Mesodermal cell (in vitro differentiated cells): ENCODE measurements around the gene MEN1.

ENCODE experiments used
- H3K27ac ChIP-seq: 2 replicates; pipeline ENCODE4 v1.7.0; 2013; ENCODE audit warnings: mild to moderate bottlenecking, low read depth, low read length, moderate library complexity; ENCODE audit not compliant: severe bottlenecking
- H3K36me3 ChIP-seq: 2 replicates; pipeline ENCODE4 v1.7.1; 2013; ENCODE audit warnings: mild to moderate bottlenecking, low read length, moderate library complexity; ENCODE audit not compliant: control insufficient read depth, insufficient read depth
- H3K4me1 ChIP-seq: one replicate; pipeline ENCODE4 v1.7.1; 2013; ENCODE audit warnings: mild to moderate bottlenecking, low read length; ENCODE audit not compliant: insufficient read depth, control insufficient read depth, poor library complexity, severe bottlenecking
- H3K4me3 ChIP-seq: 2 replicates; pipeline ENCODE4 v1.7.0; 2013; ENCODE audit warnings: low read length, control low read depth, mild to moderate bottlenecking; ENCODE audit not compliant: insufficient read depth, poor library complexity, severe bottlenecking; ENCODE audit errors: extremely low read depth
- H3K9me3 ChIP-seq: 2 replicates; pipeline ENCODE4 v1.7.1; 2013; ENCODE audit warnings: mild to moderate bottlenecking, low read length, moderate library complexity; ENCODE audit not compliant: control insufficient read depth
- whole genome bisulfite sequencing, 2 experiments: methylation state at CpG; one replicate each; pipeline ENCODE4 v1.1.5; 2013; ENCODE audit warnings: missing lambda C conversion rate in 2 of 2; ENCODE audit not compliant: insufficient coverage in 2 of 2; 5-methylcytosine and 5-hydroxymethylcytosine counted together

Gene MEN1

DNA sequence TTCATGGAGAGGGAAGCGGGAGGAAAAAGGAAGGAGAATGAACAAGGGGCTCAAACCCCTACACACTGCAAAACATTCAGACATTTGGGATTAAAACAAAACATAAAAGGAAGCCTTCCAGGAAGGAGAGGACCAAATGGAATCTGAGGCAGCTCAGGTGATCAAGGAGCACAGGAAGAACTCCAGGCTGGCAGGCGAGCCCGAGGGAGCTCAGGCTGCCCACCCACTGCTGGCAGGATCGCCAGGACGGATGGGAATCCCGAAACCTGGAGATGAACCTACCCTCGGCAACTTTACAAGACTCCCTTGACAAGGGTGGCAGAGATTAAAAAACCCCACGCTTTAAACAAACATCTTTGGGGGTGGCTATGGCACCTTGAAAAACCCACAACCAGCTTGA lies 45.6 kb downstream of the MEN1 start:
- 95% methylated on average over 4 to 7 of the region's 8 CpGs for WGBS, 2 experiments
- Histone ChIP-seq H3K27ac (peak overlapping the region; percentile 72), H3K4me3 (no peak overlapping the region), H3K4me1 (peaks cover 49% of the 10 kb centered on the region), H3K9me3 (no peaks in the 10 kb centered on the region), H3K36me3 (peaks cover 76% of the 10 kb centered on the region)

DNA sequence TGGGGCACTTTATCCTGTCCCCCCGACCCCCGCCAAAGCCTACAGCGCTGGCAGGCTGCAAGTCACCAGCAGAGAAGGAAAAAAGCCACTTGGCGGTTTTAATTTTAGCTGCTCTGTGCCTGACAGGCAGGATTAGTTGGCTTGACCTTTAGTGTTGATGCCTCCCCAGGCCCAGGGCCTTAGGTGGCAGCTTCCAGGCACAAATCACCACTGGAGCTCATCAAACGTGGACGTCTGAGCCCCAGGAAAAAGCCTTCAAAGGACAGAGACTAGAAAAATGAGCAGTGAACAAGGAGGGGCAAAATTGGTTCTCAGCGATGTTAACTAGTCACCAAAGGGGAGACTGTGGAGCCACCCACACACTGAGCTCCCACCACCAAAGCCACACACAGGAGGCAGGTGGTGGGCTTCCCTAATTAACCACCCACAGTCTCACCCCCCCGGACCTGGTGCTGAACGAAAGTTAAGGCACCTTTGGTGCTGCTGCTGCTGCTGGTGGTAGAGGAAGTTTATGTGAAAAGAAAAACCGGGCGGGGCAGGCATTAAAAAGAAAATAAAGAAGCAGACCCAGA lies 46.2 kb downstream of the MEN1 start:
- H3K27ac ChIP-seq = peak overlapping the region; percentile 72
- no peaks in the 10 kb centered on the region for H3K9me3 ChIP-seq
- H3K36me3 ChIP-seq = peaks cover 70% of the 10 kb centered on the region
- WGBS, 2 experiments = 91% methylated on average over 5 to 6 of the region's 11 CpGs
- H3K4me1 ChIP-seq = peaks cover 56% of the 10 kb centered on the region
- H3K4me3 ChIP-seq = no peak overlapping the region

DNA sequence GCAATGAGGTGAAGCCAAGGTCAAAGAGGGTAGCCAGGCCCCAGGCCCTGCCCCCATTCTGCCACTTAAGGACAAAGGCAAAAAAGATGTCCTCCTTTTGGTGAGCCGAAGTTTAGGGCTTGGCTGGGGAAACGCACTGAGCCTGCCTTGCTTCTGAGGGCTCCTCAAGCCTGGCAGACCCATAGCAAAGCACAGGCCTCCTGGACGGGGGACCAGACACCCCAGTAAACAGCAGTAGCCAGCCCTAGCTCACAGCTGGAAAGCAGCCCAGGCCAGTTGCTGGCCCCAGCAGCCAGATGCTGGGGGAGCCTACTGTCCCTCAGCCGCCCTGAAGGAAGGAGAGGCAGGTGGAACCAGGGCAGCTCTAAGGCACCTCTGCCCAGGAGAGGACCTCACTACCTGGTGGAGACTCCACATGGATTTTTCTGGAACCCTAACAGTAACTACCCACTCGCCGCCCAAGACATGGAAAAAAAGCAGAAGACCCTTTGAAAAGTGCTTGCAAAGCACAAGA lies 46.8 kb downstream of the MEN1 start:
- Histone ChIP-seq H3K4me1 (peaks cover 58% of the 10 kb centered on the region), H3K9me3 (no peaks in the 10 kb centered on the region), H3K27ac (peak overlapping the region; percentile 72), H3K36me3 (peaks cover 65% of the 10 kb centered on the region), H3K4me3 (no peak overlapping the region)
- 80 to 82% methylated on average over 5 to 6 of the region's 6 CpGs for WGBS, 2 experiments

DNA sequence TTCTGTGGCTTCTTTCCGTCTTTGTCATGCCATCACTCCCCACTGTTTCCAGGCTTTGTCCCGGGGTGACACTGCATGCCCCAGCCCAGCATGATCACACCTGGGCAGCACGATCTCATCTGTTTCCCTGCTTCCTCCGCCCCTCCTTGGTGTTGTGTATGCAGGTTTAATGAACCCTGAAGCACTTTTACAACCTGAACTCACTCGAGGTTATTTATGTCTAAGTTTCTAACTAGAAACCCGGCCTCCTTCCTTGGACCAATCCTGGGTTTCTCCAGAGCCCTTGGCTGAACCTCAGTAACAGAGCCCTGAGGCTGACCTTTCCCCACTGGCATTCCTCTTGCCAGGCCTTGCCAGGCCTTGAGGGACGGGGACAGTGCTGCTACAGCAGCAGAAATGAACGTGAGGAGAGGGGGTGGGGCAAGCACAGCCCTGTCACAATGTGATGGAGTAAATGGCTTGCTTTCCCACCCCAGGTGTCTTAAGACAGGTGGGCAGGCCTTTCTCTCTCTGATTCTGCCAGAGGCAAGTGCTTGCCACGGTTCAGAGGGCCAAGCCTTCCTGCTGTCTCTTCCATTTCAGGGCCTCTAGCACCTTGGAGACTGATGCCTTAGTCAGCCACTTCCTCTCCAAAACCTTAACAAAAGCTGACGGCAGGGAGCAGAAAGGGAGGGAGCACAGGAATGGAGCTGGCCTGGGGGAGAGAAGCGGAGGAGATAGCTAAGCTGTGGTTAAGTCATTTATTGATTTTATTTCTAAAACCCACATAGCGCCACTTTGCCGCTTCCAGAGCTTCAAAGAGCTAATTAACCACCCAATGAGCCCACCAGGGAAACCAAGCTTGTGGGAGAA lies 47.5 kb downstream of the MEN1 start:
- peak overlapping the region; percentile 72 for H3K27ac ChIP-seq
- WGBS, 2 experiments = 60 to 64% methylated on average over 5 to 7 of the region's 13 CpGs
- peaks cover 58% of the 10 kb centered on the region for H3K36me3 ChIP-seq
- H3K9me3 ChIP-seq = no peaks in the 10 kb centered on the region
- H3K4me3 ChIP-seq = no peak overlapping the region
- H3K4me1 ChIP-seq = peaks cover 58% of the 10 kb centered on the region

DNA sequence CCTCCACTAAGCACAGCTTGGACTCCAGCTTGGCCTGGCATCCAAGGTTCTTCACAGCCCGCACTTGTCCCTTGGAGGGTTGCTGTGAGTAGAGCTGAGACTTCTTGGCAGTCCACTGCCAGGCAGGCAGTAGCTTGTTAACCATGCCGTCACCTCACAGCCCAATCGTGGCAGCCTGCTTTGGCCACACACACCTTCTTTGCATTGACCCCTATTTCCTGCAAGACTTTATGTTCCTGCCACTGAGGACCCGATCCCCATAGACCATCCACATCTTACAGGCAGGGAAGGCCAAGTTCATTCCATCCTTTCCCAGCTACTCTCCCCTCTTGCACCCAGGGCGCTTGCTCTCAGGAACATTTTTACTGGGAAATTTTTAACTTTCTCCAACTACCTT lies 48.1 kb downstream of the MEN1 start:
- peaks cover 51% of the 10 kb centered on the region for H3K36me3 ChIP-seq
- peaks cover 54% of the 10 kb centered on the region for H3K4me1 ChIP-seq
- no peaks in the 10 kb centered on the region for H3K9me3 ChIP-seq
- 87 to 90% methylated on average over 5 of the region's 5 CpGs for WGBS, 2 experiments
- H3K27ac ChIP-seq = peak overlapping the region; percentile 29
- no peak overlapping the region for H3K4me3 ChIP-seq

DNA sequence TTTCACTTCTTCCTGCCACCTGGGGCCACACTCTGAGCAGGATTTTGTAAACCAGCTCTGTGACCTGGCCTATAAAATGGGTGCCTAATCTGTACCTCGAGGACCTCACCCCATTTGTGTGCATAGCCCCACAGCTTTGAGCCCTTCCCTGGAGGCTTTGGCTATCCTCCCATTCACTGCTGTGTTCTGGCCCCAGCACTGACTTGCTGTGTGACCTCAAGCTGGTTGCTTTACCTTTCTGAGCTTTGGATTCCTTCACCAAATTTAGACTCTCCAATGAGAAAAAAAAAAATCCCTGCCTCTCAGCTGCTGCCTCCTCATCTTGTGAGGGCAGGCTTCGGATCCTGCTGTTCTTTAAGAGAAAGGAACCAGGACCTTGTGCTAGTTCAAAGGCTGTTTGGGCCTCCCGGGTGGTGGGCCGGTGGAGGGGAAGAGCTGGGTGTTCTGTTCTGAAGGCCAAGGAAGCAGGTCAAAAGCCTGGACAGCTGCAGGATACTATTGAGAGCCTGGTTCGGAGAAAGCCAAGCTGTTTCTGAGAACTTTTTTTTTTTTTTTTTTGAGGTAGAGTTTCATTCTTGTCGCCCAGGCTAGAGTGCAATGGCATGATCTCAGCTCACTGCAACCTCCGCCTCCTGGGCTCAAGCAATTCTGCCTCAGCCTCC lies 49.5 kb downstream of the MEN1 start:
- Histone ChIP-seq H3K36me3 (peaks cover 41% of the 10 kb centered on the region), H3K4me1 (peaks cover 48% of the 10 kb centered on the region), H3K4me3 (no peak overlapping the region), H3K27ac (no peak overlapping the region), H3K9me3 (no peaks in the 10 kb centered on the region)
- WGBS, 2 experiments = 82 to 86% methylated on average over 4 to 7 of the region's 7 CpGs

DNA sequence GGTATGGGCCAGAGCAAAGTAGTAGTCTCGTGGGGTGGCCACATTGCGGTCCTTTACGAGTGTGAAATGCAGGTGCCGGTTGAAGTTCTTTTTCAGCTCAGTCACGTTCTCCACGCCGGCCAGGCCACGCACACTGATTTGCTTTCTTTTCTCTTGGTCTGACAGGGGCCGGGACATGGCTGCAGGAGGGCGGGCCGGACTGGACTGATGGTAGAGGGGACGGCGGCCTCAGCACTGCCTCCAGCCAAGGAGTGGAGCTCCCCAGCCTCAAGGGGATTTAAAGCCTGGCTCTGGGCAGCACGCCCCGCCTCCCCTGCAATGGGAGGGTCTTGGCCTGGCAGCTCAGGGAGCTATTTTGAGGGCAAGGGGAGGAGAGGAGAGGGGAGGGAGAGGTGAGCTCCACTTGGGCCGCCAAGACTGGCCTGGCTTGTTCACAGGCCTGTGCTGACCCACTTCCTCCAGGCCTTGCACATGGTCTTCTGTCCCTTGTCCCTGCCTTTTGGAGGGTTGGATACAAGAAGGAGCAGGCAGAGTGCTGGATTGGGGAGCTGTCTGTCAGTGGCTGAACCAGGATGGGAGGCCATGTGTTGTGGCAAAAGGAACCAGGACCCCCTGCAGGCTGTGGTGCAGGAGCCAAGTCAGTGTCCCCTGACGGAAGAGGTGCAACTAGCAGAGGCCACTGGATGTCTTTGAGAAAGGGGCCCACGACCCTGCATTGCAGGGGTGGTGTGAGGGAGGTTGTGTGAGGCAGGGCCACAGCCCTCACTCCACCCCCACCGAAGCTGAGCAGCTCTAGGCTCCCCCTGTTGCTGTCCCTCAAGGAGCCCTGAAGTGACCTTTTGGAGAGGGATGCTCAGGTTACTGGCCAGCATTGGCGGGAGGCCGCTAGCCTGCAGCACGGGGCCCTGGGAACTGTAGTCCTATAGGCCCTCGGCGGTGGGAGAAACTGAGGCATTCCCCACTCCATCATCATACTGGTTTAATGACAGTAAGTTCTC lies 50.3 kb downstream of the MEN1 start, which contains the start of gene PYGM:
Gene PYGM (minus strand): TSS at position 253 of the 998 bp plus-strand sequence. CDS start 76 bp downstream, at position 177.
- H3K27ac ChIP-seq = peak within 1 kb of the TSS; percentile 57
- peaks cover 32% of the 10 kb centered on the region for H3K36me3 ChIP-seq
- no peak within 1 kb of the TSS for H3K4me3 ChIP-seq
- H3K9me3 ChIP-seq = no peaks in the 10 kb centered on the region
- 38 to 47% methylated on average over 12 to 17 of the region's 24 CpGs for WGBS, 2 experiments
- H3K4me1 ChIP-seq = peaks cover 42% of the 10 kb centered on the region

DNA sequence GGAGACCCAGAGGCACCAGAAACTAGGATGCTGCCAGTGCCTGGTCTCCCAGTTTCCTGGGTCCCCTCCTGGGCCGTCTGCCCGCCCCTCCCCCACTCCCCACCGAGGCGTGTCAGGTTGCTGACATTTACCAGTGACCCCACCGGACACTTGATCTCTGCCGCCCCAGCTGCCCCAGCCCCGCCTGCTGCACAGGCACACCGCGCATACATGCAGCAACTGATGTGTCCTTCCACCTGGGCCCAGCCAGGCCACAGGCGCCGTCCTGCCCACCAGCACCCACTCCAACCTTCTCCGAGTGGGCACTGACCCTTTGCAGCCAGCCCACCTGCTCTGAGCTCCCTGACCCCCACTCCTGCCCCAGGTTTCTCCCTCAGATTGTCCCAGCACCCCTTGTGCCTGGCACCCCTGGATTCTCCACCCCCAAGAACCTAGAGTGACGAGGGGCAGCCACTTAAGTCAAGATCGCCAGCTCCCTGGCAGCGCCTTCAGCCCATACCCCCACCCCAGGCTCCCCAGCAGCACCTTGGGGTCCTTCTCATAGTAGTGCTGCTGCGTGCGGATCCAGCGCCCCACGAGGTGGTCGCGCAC lies 51.1 kb downstream of the MEN1 start:
- WGBS, 2 experiments = 80 to 86% methylated on average over 12 to 21 of the region's 21 CpGs
- Histone ChIP-seq H3K27ac (peak overlapping the region; percentile 57), H3K9me3 (no peaks in the 10 kb centered on the region)

DNA sequence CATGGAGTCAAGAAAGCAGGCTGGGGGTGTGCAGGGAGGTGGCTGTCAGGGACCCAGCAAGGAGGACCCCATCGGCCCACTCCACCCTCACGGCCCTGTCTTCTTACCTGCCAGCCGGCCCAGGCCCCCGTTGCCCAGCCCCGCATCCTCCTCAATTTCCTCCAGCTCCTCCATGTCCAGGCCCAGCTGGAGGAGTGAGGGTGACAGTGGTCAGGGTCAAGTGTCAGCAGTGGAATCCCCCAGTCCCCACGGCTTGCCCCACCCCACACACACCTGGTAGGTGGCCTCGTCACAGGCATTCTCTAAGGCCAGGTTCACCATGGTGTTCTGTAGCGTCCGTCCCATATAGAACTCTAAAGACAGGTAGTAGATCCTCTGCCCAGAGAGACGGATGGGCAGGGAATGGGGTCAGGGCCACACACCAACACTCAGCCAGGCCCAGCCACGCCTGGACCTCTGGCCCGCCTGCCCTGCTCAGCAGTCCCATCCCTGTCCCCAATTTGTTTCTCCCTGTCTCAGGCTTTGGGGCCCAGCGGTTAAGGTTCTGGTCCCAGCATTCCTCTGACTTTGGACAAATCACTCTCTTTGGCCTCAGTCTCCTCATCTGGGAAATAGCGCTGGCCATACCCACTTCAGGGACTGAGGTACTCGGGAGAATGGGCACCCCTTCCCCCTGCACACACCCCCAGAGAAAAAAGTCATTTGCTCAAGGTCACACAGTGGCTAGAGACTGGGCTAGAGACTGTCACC lies 51.8 kb downstream of the MEN1 start:
- Histone ChIP-seq H3K36me3 (peaks cover 17% of the 10 kb centered on the region), H3K9me3 (no peaks in the 10 kb centered on the region), H3K4me1 (peaks cover 27% of the 10 kb centered on the region), H3K27ac (no peak overlapping the region), H3K4me3 (no peak overlapping the region)
- WGBS, 2 experiments = 95 to 98% methylated on average over 7 to 14 of the region's 15 CpGs

More for the DNA sequence above, 51.1 kb downstream of the MEN1 start:
- peaks cover 34% of the 10 kb centered on the region for H3K4me1 ChIP-seq
- peaks cover 24% of the 10 kb centered on the region for H3K36me3 ChIP-seq
- H3K4me3 ChIP-seq = no peak overlapping the region
